ENCODE measurements around the gene HSF4.

HSF4 gene

GRCh38 chr16:67150047-67150832 is 14.3 kb upstream of the HSF4 start:
- no peak for DNase-seq (ENCODE audit: low read depth in 2 of 2)

- DNase-seq (ENCODE audit: low read depth in 2 of 2), result no peak
Observed at GRCh38 chr16:67150833-67151396, 13.6 kb upstream of the HSF4 start, which contains the start of gene B3GNT9. B3GNT9 (minus strand) TSS chr16:67150998; CDS start chr16:67150485, 513 bp downstream.

GRCh38 chr16:67151431-67152097 is 13.0 kb upstream of the HSF4 start:
- no peak for DNase-seq (ENCODE audit: low read depth in 2 of 2)

GRCh38 chr16:67154578-67155294 is 9.8 kb upstream of the HSF4 start:
- no peak for DNase-seq (ENCODE audit: low read depth in 2 of 2)

- peak; percentile 70 to 73 for DNase-seq (ENCODE audit: low read depth in 2 of 2)
Observed at GRCh38 chr16:67155295-67156142, 9.0 kb upstream of the HSF4 start.

GRCh38 chr16:67156143-67156844 is 8.3 kb upstream of the HSF4 start:
- no peak for DNase-seq (ENCODE audit: low read depth in 2 of 2)

GRCh38 chr16:67157106-67157748 is 7.3 kb upstream of the HSF4 start:
- DNase-seq (ENCODE audit: low read depth in 2 of 2), result no peak

GRCh38 chr16:67157892-67158635 is 6.5 kb upstream of the HSF4 start:
- DNase-seq (ENCODE audit: low read depth in 2 of 2), result no peak

- peak; percentile 70 to 77 for DNase-seq (ENCODE audit: low read depth in 2 of 2)
Observed at GRCh38 chr16:67158637-67159600, 5.6 kb upstream of the HSF4 start.

GRCh38 chr16:67161595-67162058 is 2.9 kb upstream of the HSF4 start:
- DNase-seq (ENCODE audit: low read depth in 2 of 2), result no peak

- DNase-seq (ENCODE audit: low read depth in 2 of 2), result no peak
Observed at GRCh38 chr16:67162506-67163163, 1.9 kb upstream of the HSF4 start.

GRCh38 chr16:67163164-67163998 is 1.2 kb upstream of the HSF4 start:
- no peak for DNase-seq (ENCODE audit: low read depth in 2 of 2)

GRCh38 chr16:67163999-67164558 is 466 bp upstream of the HSF4 start:
- no peak for DNase-seq (ENCODE audit: low read depth in 2 of 2)

GRCh38 chr16:67165121-67166078 is 855 bp downstream of the HSF4 start:
- DNase-seq (ENCODE audit: low read depth in 2 of 2), result no peak

- no peak for DNase-seq (ENCODE audit: low read depth in 2 of 2)
Observed at GRCh38 chr16:67166110-67166547, 1.6 kb downstream of the HSF4 start.
